ENCODE data around the gene PRKN. TPM values are rescaled to one million over a fixed set of nuclear protein-coding genes. Genes with fewer than 3 reads are reported as not detected.
"Not testable (repeated sequence)": the region's sequence is repeated elsewhere in the genome, so short reads cannot be mapped to it uniquely, and the experiment has no call there.

Gene PRKN
- total RNA-seq, 4 donors from 2014 or later, result 8.4 to 44.8 (median 12.6) TPM

GRCh38 chr6:161901740-161902426 lies 825.7 kb downstream of the PRKN start:
- no peak for ATAC-seq (ENCODE audit: low FRiP score)

GRCh38 chr6:161894436-161894835 lies 833.1 kb downstream of the PRKN start:
- ATAC-seq (ENCODE audit: low FRiP score) (no peak), DNase-seq (ENCODE audit: low spot score) (no peak)
- TF ChIP-seq CTCF (IDR thresholded peaks at IDR 0.05), result no peak

More at GRCh38 chr6:161901740-161902426, 825.7 kb downstream of the PRKN start:
- no peak for DNase-seq (ENCODE audit: low spot score)
- no peak for TF ChIP-seq CTCF (IDR thresholded peaks at IDR 0.05)

GRCh38 chr6:161891542-161891941 lies 836.0 kb downstream of the PRKN start:
- ATAC-seq (ENCODE audit: low FRiP score) (no peak), DNase-seq (ENCODE audit: low spot score) (no peak)
- no peak for TF ChIP-seq CTCF (IDR thresholded peaks at IDR 0.05)

GRCh38 chr6:161890832-161891297 lies 836.7 kb downstream of the PRKN start:
- DNase-seq (ENCODE audit: low spot score) (no peak), ATAC-seq (ENCODE audit: low FRiP score) (no peak)
- no peak for TF ChIP-seq CTCF (IDR thresholded peaks at IDR 0.05)

GRCh38 chr6:161890133-161890831 lies 837.3 kb downstream of the PRKN start:
- ATAC-seq (ENCODE audit: low FRiP score), result peak; percentile 57
- no peak for TF ChIP-seq CTCF (IDR thresholded peaks at IDR 0.05)
- no peak for DNase-seq (ENCODE audit: low spot score)

- no peak for DNase-seq (ENCODE audit: low spot score)
- ATAC-seq (ENCODE audit: low FRiP score), result no peak
- no peak for TF ChIP-seq CTCF (IDR thresholded peaks at IDR 0.05)
Observed at GRCh38 chr6:161889324-161889723, 838.2 kb downstream of the PRKN start.

- not testable (repeated sequence) for ATAC-seq (ENCODE audit: low FRiP score); DNase-seq (ENCODE audit: low spot score)
Observed at GRCh38 chr6:161886545-161886944, 841.0 kb downstream of the PRKN start.

Measured in omental fat pad (tissue), 4 donors.